Measurements from ENCODE around the gene ALG1L2. TPM values are rescaled to one million over a fixed set of nuclear protein-coding genes. Genes with fewer than 3 reads are reported as not detected.
A peak's percentile ranks its signal among the peaks of the same experiment; 100 is the strongest.
"Not testable (repeated sequence)": the region's sequence is repeated elsewhere in the genome, so short reads cannot be mapped to it uniquely, and the experiment has no call there.

The ALG1L2 gene
- total RNA-seq, 1 experiment from 2014 or later, result not detected

- H3K36me3 ChIP-seq, H3K27me3 ChIP-seq, H3K4me3 ChIP-seq, DNase-seq, H3K9me3 ChIP-seq: not testable (repeated sequence)
These were observed 5.0 kb downstream of the ALG1L2 start for GRCh38 chr3:130086628-130087027.

- Histone ChIP-seq H3K36me3 (no peaks in the 10 kb centered on the region), H3K27me3 (no peaks in the 10 kb centered on the region), H3K9me3 (no peaks in the 10 kb centered on the region), H3K4me3 (no peak overlapping the region)
- no peak for DNase-seq
These were observed 6.4 kb downstream of the ALG1L2 start for GRCh38 chr3:130088061-130088460.

- DNase-seq, H3K4me3 ChIP-seq, H3K27me3 ChIP-seq, H3K9me3 ChIP-seq, H3K36me3 ChIP-seq: not testable (repeated sequence)
These were observed 9.1 kb downstream of the ALG1L2 start for GRCh38 chr3:130090681-130091080.

- H3K9me3 ChIP-seq, result no peaks in the 10 kb centered on the region
- H3K36me3 ChIP-seq, result no peaks in the 10 kb centered on the region
- no peak for DNase-seq
These were observed 10.3 kb downstream of the ALG1L2 start for GRCh38 chr3:130091958-130092357.

GRCh38 chr3:130093741-130094391 lies 12.2 kb downstream of the ALG1L2 start:
- H3K4me3 ChIP-seq, result no peak overlapping the region
- no peaks in the 10 kb centered on the region for H3K27me3 ChIP-seq
- H3K36me3 ChIP-seq, result no peaks in the 10 kb centered on the region
- no peaks in the 10 kb centered on the region for H3K9me3 ChIP-seq
- DNase-seq, result no peak

More at GRCh38 chr3:130091958-130092357, 10.3 kb downstream of the ALG1L2 start:
- Histone ChIP-seq H3K4me3 (no peak overlapping the region), H3K27me3 (no peaks in the 10 kb centered on the region)

- H3K4me3 ChIP-seq, DNase-seq, H3K9me3 ChIP-seq, H3K27me3 ChIP-seq, H3K36me3 ChIP-seq: not testable (repeated sequence)
These were observed 12.9 kb downstream of the ALG1L2 start for GRCh38 chr3:130094491-130094941.

- not testable (repeated sequence) for H3K27me3 ChIP-seq, H3K4me3 ChIP-seq, DNase-seq, H3K9me3 ChIP-seq, H3K36me3 ChIP-seq
These were observed 14.2 kb downstream of the ALG1L2 start for GRCh38 chr3:130095858-130096257.

- not testable (repeated sequence) for H3K27me3 ChIP-seq, H3K9me3 ChIP-seq, DNase-seq, H3K36me3 ChIP-seq, H3K4me3 ChIP-seq
These were observed 15.5 kb downstream of the ALG1L2 start for GRCh38 chr3:130097096-130097495.

- not testable (repeated sequence) for H3K36me3 ChIP-seq, H3K9me3 ChIP-seq, DNase-seq, H3K27me3 ChIP-seq, H3K4me3 ChIP-seq
These were observed 16.3 kb downstream of the ALG1L2 start for GRCh38 chr3:130097690-130098638.

- not testable (repeated sequence) for H3K27me3 ChIP-seq, H3K4me3 ChIP-seq, DNase-seq, H3K36me3 ChIP-seq, H3K9me3 ChIP-seq
These were observed 17.2 kb downstream of the ALG1L2 start for GRCh38 chr3:130098639-130099385.

GRCh38 chr3:130102545-130102944 lies 20.9 kb downstream of the ALG1L2 start:
- not testable (repeated sequence) for H3K9me3 ChIP-seq, DNase-seq, H3K36me3 ChIP-seq, H3K4me3 ChIP-seq, H3K27me3 ChIP-seq

GRCh38 chr3:130104191-130104590 lies 22.6 kb downstream of the ALG1L2 start:
- not testable (repeated sequence) for DNase-seq, H3K4me3 ChIP-seq, H3K27me3 ChIP-seq, H3K9me3 ChIP-seq
- H3K36me3 ChIP-seq, result peaks cover 14% of the 10 kb centered on the region

GRCh38 chr3:130107333-130107995 lies 25.8 kb downstream of the ALG1L2 start:
- peaks cover 18% of the 10 kb centered on the region for H3K36me3 ChIP-seq
- not testable (repeated sequence) for H3K27me3 ChIP-seq, H3K4me3 ChIP-seq, H3K9me3 ChIP-seq, DNase-seq

GRCh38 chr3:130108836-130109585 lies 27.4 kb downstream of the ALG1L2 start:
- H3K9me3 ChIP-seq, DNase-seq, H3K27me3 ChIP-seq, H3K4me3 ChIP-seq: not testable (repeated sequence)
- H3K36me3 ChIP-seq, result peaks cover 17% of the 10 kb centered on the region

GRCh38 chr3:130110386-130111169 lies 28.9 kb downstream of the ALG1L2 start:
- Histone ChIP-seq H3K36me3 (peaks cover 13% of the 10 kb centered on the region), H3K4me3 (peak overlapping the region; percentile 88)
- H3K9me3 ChIP-seq, H3K27me3 ChIP-seq: not testable (repeated sequence)
- peak; percentile 85 for DNase-seq
